Effector CD8-positive, alpha-beta T cell (primary cell): Measurements from ENCODE around the gene KSR1.

Source experiments
- DNase-seq: peaks from one replicate; lab custom pipeline; 2025; lab: John Stamatoyannopoulos, UW

The KSR1 gene

DNA sequence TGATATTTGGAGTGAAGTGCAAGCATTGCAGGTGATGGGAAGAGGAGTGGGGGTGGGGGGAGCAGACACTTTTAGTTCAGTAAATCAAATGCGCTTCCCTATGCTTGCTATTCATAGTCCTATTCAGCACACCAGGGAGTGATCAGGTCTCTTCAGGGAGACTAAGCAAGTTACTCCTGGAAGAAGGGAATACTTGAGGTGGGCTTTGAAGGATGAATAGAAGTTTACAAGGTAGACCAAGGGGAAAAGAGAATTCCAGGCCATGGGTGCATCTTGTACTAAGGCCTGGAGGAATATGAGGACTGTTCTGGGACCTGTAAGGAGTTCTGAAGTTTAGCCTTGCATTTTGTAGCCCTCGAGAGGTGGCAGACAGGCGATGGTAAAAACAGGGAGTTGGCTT lies 134.6 kb downstream of the KSR1 start:
- no peak for DNase-seq

DNA sequence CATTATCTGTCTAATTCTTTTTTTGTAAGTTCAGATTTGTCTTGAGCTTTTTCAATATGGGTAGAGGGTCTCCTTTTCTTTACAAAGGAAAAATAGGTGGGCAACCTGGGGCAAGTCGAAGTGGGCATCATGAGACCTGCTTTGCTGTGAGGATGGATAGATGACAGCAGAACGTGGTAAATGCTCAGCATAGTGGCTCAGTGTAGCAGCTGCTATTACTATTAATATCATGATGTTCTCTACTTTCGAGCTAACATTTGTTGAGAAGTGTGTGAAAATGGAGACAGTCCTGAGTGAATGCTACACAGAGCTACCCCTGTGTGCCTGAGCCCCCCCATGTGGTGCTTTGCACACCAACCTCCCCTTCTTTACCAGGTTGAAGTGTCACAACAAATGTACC lies 135.7 kb downstream of the KSR1 start:
- no peak for DNase-seq

DNA sequence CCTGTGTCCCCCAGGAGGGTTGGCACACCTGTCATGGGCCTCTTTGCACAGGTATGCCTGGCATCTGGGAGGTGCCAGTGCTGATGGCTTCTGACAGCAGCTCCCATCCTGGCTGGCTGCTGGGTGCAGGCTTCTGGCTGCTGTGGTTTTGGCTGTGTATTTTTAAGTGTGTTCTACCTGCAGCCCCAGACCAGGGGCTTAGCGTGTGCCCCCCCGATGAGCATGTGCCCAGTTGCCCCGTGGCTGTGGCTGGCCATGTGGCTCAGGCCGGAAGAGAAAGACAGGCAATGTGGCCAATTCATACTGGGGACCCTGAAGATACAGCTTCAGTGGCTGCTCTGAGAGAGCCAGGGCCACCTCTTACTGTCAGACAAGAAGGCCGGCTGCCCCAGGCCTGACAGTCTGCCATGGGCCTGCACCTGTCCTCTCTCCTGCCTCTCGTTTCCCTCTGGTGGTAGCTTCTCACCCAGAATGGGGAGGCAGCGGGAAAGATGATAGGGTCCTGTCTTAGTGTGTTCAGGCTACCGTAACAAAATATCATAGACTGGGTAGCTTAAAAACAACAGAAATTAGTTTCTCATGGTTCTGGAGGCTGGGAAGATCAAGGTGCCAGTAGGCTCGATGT lies 137.1 kb downstream of the KSR1 start:
- no peak for DNase-seq

DNA sequence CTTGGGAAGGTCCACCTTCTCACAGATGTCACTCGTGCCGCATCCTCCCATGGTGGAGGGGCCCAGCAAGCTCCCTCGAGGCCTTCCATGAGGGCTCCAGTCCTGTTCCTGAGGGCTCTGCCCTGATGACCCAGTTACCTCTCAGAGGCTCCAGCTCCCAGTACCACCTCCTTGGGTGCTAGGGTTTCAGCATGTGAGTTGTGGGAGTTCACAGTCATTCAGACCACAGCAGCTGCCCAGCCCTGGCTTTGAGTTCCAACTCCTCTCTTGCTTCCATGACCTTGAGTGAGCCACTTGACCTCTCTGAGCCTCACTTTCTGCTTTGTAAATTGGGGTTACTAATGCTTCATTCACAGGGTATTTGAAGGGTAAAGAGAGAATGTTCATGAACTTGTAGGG lies 137.6 kb downstream of the KSR1 start:
- no peak for DNase-seq

DNA sequence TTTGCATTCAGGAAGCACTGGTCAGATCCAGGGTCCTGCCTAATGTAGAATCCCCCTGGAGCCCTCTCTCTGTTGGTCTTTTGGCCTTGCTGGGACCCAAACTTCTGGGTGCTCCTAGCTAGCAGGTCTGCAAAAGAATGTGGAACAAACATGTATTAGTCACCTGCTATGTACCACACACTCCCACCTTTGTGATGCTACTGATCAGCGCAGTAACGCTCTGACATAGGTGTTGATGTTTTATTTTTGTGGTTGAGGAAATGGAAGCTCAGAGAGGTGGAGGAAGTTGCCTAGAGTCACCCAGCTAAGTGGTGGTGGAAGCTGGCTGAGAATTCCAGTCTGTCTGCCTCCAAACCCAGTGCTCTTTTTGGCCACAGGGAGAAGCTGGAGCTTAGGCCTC lies 139.0 kb downstream of the KSR1 start:
- no peak for DNase-seq

DNA sequence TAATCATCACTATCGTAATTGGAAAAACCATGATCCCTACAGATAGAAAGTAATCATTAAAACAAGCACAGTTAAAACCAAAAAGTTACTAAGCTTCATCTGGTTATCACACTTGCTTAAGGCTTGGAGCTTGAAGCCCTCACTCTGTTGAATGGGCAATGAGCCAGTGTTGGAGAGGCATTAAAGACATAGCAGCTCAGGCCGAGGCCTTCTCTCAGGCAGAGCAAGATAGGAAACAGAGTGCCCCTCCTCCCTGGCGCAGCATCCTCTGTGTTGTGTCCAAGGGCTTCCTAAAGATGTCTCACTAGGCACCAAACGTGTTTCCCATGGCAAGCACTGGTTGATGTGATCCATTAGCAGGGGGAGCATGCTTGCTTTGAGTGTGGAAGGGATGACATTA lies 139.8 kb downstream of the KSR1 start:
- DNase-seq: no peak

DNA sequence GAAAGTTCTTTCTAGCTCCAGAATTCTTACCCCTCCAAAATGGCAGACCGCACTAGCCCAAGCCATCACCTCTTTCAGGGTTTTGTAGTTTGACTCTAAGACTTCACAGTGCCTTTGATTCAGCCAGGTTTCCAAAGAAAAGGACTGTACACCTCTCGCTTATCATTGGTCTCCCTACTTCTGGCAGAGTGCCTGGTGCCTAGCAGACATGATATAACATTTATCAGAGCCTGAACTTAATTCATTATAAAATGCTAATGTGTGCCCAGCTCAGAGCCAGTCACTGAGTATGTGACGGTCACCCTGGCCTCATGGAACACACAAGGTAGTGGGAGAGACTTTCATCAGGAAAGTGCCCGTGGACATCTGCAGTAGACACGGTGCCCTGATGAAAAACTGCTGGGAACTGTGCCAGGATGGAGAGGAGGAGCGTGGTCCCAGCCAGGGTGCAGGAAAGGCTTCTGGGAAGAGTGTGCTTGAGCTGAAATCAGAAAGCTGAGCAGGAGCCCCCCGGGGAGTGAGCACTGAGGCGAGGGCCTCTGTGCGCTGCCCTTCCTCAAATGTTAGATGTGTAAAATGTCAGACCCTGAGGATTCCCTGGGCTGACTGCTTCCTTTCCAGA lies 140.4 kb downstream of the KSR1 start:
- no peak for DNase-seq

DNA sequence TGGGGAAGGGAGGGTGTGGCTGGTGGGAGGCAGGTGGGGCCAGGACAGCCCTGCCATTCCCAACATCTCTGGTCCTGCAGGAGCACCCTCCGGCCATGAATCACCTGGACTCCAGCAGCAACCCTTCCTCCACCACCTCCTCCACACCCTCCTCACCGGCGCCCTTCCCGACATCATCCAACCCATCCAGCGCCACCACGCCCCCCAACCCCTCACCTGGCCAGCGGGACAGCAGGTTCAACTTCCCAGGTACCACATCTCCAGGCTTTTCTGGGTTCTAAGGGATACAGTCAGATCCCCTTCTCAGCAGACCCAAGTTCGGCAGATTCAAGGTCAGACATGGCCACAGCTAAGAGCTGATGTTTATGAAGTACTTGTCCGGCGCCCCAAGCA lies 140.9 kb downstream of the KSR1 start:
- DNase-seq: no peak

DNA sequence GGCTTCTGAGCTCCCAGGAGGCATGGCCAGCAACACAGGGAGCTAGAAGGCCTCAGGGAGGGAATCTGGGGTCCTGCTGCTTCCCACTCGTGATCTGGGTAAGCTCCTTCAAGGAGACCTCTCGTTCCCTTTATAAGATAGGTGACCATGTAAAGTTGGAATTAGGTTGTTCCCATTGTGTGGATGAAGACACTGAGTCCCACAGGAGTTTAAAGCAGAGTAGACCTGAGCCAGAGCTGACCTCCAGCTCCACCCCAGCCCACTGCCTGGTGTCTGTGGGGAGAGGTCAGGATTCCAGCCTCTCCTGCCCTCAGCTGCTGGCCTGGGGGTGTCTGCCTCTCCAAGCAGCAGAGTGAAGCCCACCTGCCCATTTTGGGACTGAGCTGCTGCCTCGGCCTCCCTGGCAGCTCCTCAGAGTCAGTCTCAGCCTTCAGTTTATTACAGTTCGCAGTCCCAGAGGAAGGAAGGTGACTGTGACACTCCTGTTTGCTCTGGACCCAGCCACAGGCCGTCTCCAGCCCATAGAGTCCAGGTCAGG lies 141.6 kb downstream of the KSR1 start:
- DNase-seq: no peak

DNA sequence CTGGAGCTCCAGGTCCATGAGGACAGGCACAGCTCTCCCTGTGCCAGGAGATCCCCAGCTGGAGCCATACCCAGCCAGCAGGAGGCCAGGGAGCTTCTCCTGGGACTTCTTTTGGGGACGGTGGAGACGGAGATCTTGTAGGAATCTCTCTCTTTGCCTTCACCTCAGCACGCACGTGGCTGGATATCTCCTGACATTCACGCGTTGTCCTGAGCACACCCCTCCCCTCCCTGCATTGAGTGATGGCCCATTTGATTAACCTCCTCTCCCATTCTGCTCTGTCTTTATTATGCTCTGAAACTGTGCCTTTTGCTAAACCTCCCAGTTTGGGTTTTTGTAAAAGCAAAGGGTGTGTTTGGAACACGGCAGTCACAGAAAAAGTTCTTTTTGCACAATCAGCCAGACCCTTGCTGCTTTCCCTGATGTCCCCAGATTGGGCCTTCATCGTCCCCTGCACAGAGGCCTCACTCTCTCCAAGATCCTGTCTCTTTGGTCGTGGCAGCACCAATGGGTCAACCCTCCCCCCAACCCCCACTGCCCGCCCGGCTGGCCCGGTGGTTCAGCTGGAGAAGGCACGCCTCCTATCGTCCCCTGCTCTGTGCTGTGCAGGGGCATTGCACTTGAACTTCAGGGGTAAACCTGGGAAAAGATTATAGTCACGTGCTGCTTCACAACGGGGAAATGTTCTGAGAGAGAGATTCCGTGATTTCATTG lies 142.2 kb downstream of the KSR1 start:
- no peak for DNase-seq

DNA sequence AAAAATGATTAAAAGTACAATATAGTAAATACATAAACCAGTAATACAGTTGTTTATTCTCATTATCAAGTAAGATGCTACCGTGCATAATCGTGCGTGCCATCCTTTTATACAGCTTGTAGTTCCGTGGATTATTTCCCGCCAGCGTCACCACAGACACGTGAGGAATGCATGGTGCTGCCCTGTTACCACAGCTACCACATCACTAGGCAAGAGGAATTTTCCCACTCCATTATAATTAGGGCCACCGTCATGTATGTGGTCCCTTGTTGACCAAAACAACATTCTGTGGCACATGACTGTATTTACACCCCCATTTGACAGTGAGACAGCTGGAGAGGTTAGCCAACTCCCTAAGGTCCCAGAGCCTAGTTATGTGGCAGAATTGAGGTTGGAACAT lies 144.2 kb downstream of the KSR1 start:
- no peak for DNase-seq

DNA sequence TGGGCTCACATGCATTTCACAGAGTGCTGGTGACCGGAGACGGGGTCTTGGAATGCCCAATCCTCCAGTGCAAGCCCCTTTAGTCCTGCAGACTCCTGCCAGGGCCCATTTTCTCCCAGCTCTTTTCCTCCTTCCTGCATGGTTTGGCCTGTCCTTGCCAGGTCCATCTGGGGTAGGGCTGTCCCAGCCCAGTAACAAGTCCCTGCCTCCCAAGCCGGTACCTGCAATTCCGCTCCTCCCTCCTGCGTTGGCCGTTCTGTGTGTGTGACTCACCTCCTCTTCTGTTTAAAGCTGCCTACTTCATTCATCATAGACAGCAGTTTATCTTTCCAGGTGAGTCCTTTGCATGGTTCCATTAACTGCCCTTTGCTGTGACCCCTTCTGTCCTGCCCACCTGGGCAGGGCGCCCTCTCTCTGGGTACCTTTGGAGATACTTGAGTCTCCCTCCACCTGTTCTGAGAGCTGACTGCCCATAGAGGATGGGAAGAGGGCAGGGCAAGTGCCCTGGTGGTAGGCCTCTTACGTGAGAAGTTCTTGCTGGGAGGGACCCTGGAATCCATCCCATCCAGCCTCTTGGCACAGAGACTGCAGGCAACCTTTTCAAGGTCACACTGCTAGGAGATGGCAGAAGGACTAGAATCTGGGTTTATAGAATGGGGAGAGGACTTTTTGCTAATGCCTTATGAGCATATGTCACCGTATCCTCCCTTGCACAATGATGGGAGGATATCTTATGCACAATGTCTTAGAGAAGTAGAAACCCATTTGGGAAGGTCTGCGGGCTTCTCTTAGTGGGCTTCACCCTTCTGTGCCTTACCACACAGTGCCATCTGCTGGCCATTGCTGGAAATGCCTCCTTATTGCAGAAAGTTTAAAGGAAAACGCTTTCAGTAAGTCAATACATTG lies 145.1 kb downstream of the KSR1 start:
- peak; percentile 76 for DNase-seq

DNA sequence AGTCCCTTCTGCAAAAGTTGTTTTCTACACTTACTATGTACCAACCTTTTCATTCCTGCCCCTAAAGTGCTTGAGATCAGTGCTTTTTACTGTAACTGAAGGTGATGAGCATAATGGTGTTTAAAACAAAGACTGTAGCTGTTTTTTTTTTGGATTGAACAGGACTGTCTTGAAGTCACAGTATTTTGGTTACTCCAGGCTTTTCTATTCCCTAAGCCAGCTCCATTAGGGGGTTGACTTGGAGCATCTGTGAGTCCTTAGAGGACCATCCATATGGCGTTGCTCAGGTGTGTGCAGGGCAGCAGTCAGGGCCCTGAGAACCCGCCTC lies 145.7 kb downstream of the KSR1 start:
- no peak for DNase-seq

DNA sequence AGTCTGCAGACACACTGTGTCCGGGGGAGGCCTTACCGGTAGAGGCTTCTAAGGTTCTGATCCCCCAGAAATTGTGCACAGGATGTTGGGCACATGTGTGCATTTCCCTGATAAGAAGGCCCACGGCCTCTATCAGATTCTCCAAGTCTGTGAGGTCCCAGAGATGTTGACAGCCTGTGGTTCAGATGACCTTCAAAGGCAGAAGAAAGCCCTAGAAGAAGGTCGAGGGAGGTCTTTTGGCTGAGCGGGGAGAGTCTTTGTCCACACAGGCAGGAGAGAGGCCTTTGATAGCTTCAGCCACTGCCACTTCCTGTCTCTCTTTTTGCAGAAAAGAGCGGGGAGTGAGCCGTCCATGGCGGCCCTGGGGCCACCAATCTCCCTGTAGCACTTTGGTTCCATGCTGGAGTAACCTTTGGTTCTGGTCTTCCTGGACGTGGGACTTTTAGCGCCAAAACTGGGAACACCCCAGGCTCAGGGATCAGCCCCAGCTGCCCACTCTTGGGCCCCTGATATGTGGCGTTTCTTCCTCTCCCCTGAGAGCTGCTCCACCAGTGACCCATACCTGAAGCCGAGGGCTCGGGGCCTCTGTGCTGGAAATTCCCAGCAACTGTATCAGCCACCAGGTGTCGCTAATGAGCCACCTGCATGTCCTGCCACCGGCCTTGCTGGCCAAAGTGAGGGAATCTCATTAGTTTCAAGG lies 146.6 kb downstream of the KSR1 start:
- peak; percentile 51 for DNase-seq

DNA sequence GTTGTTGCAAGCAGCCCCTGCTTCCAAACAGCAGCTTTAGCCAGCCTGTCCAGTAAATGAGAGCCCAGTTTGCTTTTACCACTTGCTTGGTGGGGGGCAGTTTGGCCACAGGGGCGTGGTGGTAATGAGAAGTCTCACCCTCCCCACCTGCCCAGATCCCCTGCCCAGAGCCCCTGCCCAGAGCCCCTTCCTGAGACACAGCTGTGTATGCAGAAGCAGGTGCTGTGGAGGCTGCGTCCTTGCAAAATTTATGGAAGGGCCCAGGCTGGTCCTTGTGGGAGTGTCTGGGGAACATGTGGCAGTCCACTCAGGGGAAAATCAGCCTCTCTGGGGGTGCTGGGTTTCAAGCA lies 147.1 kb downstream of the KSR1 start:
- DNase-seq: no peak

DNA sequence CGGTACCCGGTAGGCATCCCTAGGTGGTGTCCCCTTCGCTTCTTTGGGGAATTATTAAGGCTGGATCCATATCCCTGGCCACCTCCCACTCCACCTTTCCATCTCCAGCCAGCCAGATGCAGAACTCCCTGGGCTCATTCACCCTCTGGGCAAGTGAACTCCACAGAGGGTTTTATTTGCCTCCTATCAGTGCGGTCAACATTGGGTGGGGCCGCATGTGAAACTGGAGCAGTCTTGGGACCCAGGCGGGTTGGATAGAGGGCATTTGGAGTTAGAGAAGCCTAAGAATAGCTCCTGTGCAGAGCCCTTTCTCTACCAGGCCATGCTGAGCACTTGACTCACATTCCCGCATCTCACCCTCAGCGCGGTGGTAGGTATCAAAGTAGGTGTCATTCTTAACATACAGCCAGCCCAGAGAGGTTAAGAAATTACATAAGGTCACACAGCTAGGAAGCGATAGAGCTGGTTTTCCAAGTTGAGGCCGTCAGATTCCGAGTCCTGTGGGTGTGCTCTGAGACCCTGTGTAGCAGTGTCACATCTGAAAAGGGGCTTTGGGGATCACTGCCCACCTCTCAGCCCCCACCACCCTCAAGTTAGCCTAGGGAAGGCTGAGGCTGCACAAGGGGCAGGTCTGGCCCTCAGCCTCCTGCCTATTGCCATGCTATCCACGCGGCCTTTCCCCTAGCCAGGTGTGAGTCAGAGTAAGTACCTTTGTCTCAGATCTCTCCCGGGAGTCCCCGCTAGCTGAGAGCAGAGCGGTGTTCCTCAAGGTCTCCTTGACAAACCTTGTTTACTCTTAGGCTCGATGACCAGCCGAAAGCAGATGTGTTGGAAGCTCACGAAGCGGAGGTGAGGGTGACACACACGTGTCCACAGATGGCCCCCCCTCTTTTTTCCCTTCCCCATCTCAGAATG lies 147.9 kb downstream of the KSR1 start:
- DNase-seq: no peak

DNA sequence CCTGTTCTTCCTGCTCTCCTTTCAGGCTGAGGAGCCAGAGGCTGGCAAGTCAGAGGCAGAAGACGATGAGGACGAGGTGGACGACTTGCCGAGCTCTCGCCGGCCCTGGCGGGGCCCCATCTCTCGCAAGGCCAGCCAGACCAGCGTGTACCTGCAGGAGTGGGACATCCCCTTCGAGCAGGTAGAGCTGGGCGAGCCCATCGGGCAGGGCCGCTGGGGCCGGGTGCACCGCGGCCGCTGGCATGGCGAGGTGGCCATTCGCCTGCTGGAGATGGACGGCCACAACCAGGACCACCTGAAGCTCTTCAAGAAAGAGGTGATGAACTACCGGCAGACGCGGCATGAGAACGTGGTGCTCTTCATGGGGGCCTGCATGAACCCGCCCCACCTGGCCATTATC lies 149.2 kb downstream of the KSR1 start:
- DNase-seq: no peak

DNA sequence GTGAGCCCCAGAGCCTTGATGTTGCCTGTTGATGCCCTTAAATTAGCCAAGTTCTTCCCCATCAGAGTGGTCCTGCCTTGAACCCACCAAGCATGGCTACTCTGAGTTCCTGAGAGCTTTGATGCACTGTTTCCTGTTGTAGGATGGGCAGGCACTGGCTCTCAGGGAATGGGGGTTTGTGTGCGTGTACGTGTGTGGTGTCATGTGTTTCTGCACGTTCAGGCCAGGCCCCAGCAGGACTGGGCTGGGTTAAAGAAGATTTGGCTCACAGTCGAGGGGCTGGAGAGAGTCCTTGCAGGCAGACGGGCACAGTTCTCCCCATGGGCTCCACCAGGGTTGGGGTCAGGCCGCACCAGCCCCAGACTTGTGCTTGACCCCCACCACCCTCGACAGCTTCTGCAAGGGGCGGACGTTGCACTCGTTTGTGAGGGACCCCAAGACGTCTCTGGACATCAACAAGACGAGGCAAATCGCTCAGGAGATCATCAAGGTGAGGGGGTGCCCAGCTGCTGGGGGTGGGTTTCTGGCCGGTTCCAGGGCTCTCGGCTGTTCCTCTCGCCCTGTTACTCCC lies 151.4 kb downstream of the KSR1 start:
- no peak for DNase-seq

DNA sequence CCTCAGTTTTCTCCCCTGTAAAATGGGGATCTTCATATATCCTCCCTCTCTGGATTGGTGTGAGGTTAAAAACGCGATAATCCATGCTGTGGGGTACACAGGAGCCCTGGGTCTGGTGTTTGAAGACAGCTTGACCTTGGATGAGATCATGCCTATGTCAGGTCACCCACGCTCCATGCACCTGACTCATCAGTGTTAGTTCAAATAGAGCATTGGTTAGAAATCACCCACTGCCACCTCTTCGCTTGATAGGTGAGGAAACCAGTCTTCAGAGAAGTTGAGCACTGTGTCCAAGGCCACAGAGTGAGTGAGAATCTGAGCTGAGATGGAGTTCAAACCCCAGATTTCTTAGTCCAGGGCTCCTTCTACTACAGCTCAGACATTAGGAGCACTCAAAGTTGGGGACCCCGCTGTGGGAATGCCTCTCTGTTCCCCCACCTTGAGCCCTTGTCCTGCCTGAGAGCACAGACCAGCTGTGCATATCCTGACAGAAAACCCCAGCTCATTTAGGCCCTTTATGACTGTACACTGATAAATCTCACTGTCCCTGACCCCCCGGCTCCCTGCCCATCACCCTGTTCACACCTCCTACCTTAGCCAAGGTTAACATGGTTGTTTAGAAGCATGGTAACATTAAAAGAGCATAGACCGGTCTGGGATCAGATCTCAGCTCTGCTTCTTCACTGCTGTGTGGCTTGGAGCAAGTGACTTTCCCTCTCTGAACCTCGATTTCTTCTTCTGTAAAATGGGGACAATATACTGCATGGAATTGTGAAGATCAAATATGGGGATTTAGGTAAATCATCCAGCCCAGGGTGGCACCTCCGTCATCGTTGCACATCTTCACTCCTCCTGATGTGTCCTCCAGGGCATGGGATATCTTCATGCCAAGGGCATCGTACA lies 152.3 kb downstream of the KSR1 start:
- DNase-seq: no peak
